Cortex of kidney (tissue), 1 donor: ENCODE results near the gene PSMC3.

ENCODE experiments used
- DNase-seq: peaks from one replicate; lab custom pipeline; 2025; lab: John Stamatoyannopoulos, UW

The PSMC3 gene

GRCh38 chr11:47443028-47443700 is 16.9 kb upstream of the PSMC3 start:
- no peak for DNase-seq

- no peak for DNase-seq
Observed at GRCh38 chr11:47442514-47442913, 16.3 kb upstream of the PSMC3 start.

- no peak for DNase-seq
Observed at GRCh38 chr11:47441421-47441820, 15.2 kb upstream of the PSMC3 start.

- no peak for DNase-seq
Observed at GRCh38 chr11:47440054-47440476, 13.8 kb upstream of the PSMC3 start.

GRCh38 chr11:47438721-47439120 is 12.5 kb upstream of the PSMC3 start:
- DNase-seq = no peak

- DNase-seq = no peak
Observed at GRCh38 chr11:47437746-47438418, 11.6 kb upstream of the PSMC3 start.

GRCh38 chr11:47437218-47437745 is 11.0 kb upstream of the PSMC3 start:
- no peak for DNase-seq

GRCh38 chr11:47436726-47437125 is 10.5 kb upstream of the PSMC3 start:
- DNase-seq = no peak

- DNase-seq = no peak
Observed at GRCh38 chr11:47435687-47436086, 9.4 kb upstream of the PSMC3 start.

- no peak for DNase-seq
Observed at GRCh38 chr11:47434011-47434786, 8.0 kb upstream of the PSMC3 start.

GRCh38 chr11:47433157-47433556 is 6.9 kb upstream of the PSMC3 start:
- DNase-seq = no peak

- DNase-seq = no peak
Observed at GRCh38 chr11:47431356-47432083, 5.3 kb upstream of the PSMC3 start.

GRCh38 chr11:47430524-47430923 is 4.3 kb upstream of the PSMC3 start:
- DNase-seq = no peak

GRCh38 chr11:47425611-47426010 is 628 bp downstream of the PSMC3 start:
- no peak for DNase-seq

- no peak for DNase-seq
Observed at GRCh38 chr11:47418454-47419259, 7.6 kb downstream of the PSMC3 start.

GRCh38 chr11:47417712-47418111 is 8.5 kb downstream of the PSMC3 start:
- DNase-seq = no peak

GRCh38 chr11:47415949-47416472 is 10.2 kb downstream of the PSMC3 start:
- DNase-seq = no peak

GRCh38 chr11:47415091-47415854 is 11.0 kb downstream of the PSMC3 start:
- no peak for DNase-seq

GRCh38 chr11:47414685-47415070 is 11.6 kb downstream of the PSMC3 start:
- no peak for DNase-seq
